ENCODE measurements around the gene CLEC14A.

CLEC14A gene, protein sequence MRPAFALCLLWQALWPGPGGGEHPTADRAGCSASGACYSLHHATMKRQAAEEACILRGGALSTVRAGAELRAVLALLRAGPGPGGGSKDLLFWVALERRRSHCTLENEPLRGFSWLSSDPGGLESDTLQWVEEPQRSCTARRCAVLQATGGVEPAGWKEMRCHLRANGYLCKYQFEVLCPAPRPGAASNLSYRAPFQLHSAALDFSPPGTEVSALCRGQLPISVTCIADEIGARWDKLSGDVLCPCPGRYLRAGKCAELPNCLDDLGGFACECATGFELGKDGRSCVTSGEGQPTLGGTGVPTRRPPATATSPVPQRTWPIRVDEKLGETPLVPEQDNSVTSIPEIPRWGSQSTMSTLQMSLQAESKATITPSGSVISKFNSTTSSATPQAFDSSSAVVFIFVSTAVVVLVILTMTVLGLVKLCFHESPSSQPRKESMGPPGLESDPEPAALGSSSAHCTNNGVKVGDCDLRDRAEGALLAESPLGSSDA

DNA sequence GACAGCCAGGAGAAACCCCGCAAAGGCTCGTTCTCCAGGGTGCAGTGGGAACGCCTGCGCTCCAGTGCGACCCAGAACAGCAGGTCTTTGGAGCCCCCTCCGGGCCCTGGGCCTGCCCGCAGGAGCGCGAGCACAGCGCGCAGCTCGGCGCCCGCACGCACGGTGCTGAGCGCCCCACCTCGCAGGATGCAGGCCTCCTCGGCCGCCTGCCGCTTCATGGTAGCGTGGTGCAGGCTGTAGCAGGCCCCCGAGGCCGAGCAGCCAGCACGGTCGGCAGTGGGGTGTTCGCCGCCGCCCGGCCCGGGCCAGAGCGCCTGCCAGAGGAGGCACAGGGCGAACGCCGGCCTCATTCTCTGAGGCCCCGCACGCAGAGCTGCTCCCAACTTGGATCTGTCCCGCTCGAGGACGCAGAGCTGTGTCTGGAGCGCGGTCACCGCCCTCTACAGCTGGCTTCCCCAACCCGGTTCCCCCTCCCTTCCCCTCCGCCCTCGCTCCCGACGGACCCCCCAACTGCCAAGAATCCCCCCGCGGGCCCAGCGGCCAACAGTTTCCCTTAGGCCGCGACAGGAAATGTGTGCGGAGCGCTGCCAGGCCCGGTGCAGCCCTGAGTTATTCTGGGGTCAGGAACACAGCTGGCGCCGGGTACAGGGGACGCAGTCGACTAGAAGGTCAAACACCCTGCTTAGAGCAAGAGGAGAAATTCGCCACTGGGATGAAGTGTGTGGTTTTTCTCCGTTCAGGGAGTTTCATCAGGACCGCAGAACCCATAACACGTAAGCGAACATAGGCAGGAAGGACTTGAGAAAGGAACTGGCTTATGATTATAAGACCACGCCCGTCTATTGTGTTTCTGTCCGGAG is at the start of gene CLEC14A:
Gene CLEC14A, minus strand, starts transcription at position 421 of the 860 bp plus-strand sequence. Its CDS starts 71 bp downstream, at position 350.
- in situ Hi-C loops (cut with HindIII; ENCODE audit: low pct_unique_long_range_greater_than_20kb, low sequenced_read_pairs) = no loop called here
- no peak for TF ChIP-seq JUND (IDR thresholded peaks at IDR 0.05; ENCODE audit: low read depth)
- DNase-seq (ENCODE audit: low read depth in 1 of 2, low spot score in 1 of 2) = no peak

DNA sequence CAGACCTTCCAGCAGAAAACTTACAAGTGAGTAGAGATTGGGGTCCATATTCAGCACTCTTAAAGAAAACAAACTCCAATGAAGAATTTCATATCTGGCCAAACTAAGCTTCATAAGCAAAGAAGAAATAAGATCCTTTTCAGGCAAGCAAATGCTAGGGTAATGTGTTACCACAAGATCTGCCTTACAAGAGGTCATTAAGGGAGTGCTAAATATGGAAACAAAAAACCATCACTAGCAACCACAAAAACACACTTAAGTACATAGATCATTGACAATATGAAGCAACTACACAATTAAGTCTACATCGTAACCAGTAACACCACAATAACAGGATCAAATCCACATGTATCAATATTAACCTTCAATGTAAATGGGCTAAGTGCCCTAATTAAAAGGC is 47.1 kb upstream of the CLEC14A start:
- DNase-seq (ENCODE audit: low read depth in 1 of 2, low spot score in 1 of 2) = no peak
- in situ Hi-C loops (cut with HindIII; ENCODE audit: low pct_unique_long_range_greater_than_20kb, low sequenced_read_pairs) = no loop called here
- no peak for TF ChIP-seq JUND (IDR thresholded peaks at IDR 0.05; ENCODE audit: low read depth)

DNA sequence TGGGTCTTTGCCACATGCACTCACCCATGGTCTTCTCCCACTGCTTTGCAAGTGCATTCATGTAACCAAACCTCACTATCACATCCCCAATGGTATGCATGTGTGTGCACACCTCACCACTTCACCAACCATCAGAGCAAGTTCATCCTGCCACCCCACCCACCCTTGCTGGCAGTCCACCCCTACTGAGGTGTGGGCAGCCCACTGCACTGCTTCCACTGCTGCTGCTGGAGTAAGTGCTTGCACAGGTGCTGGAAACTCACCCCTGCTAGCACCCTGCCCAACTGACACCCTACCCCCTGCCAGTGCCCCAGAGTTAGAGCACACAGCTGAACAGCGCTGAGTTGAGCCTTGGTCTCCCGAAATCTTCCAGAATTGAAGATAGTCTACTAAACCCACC is 46.1 kb upstream of the CLEC14A start:
- TF ChIP-seq JUND (IDR thresholded peaks at IDR 0.05; ENCODE audit: low read depth) = no peak
- DNase-seq (ENCODE audit: low read depth in 1 of 2, low spot score in 1 of 2) = no peak
- in situ Hi-C loops (cut with HindIII; ENCODE audit: low pct_unique_long_range_greater_than_20kb, low sequenced_read_pairs) = no loop called here

DNA sequence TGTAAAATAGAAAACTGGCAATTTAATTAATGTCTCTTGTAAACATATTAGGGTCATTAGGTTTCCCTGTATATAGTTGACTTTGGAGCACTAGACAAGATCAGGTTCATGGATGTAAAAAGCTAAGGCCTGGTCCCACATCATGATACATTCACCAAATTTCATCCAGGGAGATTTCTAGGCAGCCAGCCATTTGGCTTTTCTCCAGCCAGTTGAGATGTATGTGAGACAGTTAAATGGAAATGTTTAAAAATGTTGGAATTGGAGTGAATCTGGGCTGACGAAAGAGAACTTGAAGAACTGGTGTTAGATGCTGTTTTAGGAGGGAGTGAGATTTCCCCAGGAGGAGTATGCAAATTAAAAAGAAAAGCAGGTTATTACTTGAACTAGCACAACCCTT is 41.8 kb upstream of the CLEC14A start:
- DNase-seq (ENCODE audit: low read depth in 1 of 2, low spot score in 1 of 2) = no peak
- in situ Hi-C loops (cut with HindIII; ENCODE audit: low pct_unique_long_range_greater_than_20kb, low sequenced_read_pairs) = no loop called here
- no peak for TF ChIP-seq JUND (IDR thresholded peaks at IDR 0.05; ENCODE audit: low read depth)

DNA sequence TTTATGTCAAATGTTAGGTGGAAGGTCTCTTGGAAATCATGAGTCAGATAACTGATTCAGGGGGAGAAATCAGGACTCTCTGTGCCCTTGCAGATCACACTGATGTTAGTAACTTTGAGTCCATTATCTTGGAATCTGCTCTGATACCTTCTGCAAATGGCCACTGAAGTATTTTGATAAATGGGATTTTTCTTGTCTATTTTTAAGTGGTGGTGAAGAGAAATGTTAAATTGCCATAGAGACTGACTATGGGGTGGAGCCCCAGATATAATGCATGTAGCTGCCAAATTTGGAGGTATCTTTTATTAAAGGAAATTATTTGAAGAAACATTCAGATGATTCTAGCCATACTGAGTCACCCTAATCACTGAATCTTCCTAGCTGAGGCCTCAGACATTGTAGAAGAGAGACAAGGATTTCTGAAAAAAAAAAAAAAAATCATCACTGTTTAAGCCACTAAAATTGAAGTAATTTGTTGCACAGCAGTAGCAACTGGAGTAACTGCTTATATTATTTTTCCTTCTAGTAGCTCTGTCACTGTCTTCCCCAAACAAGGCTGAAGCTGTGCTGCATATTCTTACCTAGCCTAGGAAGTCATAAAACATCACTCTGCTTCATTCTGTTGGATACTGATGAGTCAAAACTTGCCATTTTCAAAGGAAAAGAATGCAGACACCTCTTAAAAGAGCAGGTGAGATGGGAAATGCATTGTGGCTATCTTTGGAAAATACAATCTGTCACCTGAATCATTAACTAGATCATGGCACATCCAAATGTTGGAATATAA is 36.0 kb upstream of the CLEC14A start:
- no peak for TF ChIP-seq JUND (IDR thresholded peaks at IDR 0.05; ENCODE audit: low read depth)
- in situ Hi-C loops (cut with HindIII; ENCODE audit: low pct_unique_long_range_greater_than_20kb, low sequenced_read_pairs) = no loop called here
- no peak for DNase-seq (ENCODE audit: low read depth in 1 of 2, low spot score in 1 of 2)

DNA sequence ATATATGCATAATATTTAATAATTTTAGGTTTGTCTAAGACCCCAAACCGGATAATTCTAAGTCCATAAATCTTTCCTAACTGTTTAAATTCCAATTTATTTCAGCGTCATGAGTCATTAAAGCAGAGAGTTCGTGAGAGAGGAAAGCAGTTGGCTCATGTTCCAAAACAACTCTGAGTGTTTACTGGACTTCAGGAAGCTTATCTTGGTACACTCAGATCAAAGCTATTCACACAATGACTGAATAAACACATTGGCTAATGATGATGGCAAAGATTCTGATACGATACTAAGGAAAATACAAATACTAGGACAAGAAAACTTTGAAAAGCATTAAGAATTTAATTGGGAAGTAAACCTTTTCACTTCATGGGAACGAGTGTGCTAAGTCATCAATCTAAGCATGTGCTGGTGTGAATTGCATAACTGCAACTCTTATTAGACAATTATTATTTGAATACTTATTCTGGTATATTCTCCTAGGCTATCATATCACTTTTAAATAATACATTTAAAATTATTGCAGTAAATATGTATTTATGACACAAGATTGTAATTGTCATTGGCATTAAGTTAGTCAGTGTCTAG is 34.8 kb upstream of the CLEC14A start:
- in situ Hi-C loops (cut with HindIII; ENCODE audit: low pct_unique_long_range_greater_than_20kb, low sequenced_read_pairs) = no loop called here
- no peak for TF ChIP-seq JUND (IDR thresholded peaks at IDR 0.05; ENCODE audit: low read depth)
- DNase-seq (ENCODE audit: low read depth in 1 of 2, low spot score in 1 of 2) = no peak

DNA sequence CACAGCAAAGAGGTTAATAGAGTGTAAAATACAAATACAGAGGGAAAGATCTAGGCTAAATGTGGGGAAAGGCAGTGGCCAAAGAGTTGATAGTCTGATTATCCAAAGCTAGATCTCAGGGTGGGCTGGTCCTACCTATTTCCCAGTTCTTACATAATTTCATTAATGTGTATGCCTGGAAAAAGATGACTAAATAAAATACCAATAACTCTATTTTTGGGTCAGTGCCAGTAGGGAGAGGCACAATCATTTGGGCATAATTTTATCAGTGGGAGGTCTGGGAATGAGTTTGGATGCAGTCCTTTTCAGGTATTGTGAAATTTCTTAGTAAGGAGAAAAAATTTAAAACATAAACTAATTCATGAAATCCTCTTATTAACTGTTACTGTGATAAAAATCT is 30.6 kb upstream of the CLEC14A start:
- DNase-seq (ENCODE audit: low read depth in 1 of 2, low spot score in 1 of 2) = no peak
- no peak for TF ChIP-seq JUND (IDR thresholded peaks at IDR 0.05; ENCODE audit: low read depth)
- in situ Hi-C loops (cut with HindIII; ENCODE audit: low pct_unique_long_range_greater_than_20kb, low sequenced_read_pairs) = no loop called here

DNA sequence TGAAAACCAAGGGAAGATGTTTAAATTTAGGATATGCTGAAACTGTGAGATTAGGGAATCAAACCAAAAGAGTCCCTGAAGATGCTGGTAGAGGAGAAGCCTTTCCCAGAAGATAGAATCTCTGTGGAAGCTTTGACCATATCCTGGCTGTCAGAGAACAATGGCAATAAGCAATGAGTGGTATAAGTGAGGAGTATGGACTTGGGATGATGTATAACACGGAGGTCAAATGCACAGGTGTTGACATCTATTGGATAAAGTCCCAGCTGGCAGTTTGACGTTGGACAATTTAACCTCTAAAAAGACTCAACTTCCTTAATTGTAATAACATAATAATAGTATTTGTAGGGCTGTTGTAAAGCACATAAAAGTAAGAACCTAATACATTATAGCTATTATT is 30.1 kb upstream of the CLEC14A start:
- no peak for TF ChIP-seq JUND (IDR thresholded peaks at IDR 0.05; ENCODE audit: low read depth)
- no peak for DNase-seq (ENCODE audit: low read depth in 1 of 2, low spot score in 1 of 2)
- in situ Hi-C loops (cut with HindIII; ENCODE audit: low pct_unique_long_range_greater_than_20kb, low sequenced_read_pairs) = no loop called here

DNA sequence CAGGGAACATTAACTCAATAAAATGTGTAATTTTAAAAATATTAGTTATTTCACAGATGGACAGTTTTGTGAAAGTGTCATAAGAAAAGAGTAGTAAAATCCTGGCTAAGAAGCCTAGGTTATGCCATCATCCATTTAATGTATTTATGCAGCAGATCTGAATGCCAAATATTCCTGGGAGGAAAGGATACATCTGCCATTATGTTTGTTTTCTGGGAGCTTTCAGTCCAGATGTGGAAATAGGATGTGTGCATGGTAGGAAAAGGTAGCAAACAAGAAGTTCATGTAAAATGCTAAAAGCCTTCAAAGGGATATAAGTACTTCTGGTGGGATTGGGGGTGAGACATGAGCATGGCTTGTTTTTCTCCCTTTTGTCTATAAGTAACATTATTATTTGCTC is 27.0 kb upstream of the CLEC14A start:
- DNase-seq (ENCODE audit: low read depth in 1 of 2, low spot score in 1 of 2) = no peak
- in situ Hi-C loops (cut with HindIII; ENCODE audit: low pct_unique_long_range_greater_than_20kb, low sequenced_read_pairs) = no loop called here
- TF ChIP-seq JUND (IDR thresholded peaks at IDR 0.05; ENCODE audit: low read depth) = no peak

DNA sequence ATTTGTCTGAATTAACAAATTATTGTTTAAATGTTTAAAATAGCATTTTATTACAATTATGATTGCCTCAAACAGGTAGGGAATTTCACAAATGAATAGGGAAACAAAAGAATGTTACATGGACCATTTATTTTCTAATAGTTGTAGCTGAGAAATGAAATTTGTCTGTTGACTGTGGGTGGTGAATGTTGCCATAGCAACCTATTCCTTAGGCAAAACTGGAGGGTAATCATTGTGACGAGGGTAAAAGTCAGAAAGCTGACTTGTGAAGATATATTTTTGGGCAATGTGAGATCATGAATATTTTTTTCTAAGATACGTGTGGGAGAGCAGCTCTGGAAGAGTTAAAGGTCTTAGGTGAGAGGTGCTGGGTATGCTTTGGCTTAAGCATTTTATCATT is 24.2 kb upstream of the CLEC14A start:
- in situ Hi-C loops (cut with HindIII; ENCODE audit: low pct_unique_long_range_greater_than_20kb, low sequenced_read_pairs) = no loop called here
- no peak for TF ChIP-seq JUND (IDR thresholded peaks at IDR 0.05; ENCODE audit: low read depth)
- no peak for DNase-seq (ENCODE audit: low read depth in 1 of 2, low spot score in 1 of 2)

DNA sequence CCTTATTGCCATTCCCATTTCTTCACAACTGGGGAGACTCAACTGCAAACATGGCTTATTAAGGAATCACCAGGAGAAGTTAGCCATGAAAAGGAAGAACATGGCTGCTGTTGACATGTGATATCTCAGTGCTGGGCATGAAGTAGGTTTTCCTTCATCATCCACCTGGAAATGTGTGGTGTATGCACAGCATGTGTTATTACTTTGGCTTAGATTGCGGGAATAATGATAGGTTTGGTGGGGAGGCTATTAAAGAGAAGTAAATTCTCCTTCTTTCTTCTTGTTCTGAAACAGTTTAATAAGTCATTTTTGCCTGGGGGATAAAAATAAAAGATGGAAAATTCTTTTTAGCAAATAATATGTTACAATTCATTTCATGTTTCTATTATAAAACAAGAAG is 23.7 kb upstream of the CLEC14A start:
- DNase-seq (ENCODE audit: low read depth in 1 of 2, low spot score in 1 of 2) = no peak
- in situ Hi-C loops (cut with HindIII; ENCODE audit: low pct_unique_long_range_greater_than_20kb, low sequenced_read_pairs) = no loop called here
- TF ChIP-seq JUND (IDR thresholded peaks at IDR 0.05; ENCODE audit: low read depth) = no peak

DNA sequence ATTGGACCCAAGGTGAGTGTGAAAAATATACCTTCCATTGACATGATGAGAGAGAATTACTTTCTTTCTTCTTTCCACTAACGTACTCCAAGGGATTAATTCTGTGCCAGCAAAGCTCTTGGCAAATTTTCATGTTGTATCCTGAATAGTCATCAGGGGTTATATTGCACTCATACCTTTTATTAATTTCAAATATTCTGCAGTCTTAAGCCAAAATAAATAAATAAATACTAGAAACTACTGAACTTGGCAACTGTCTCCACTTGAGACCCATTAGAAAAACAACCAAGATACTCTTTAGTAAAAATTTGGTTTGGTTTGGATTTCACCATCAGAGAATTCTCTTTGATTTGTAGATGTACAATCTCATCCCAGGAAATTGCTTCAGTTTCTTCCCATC is 22.1 kb upstream of the CLEC14A start:
- no peak for DNase-seq (ENCODE audit: low read depth in 1 of 2, low spot score in 1 of 2)
- TF ChIP-seq JUND (IDR thresholded peaks at IDR 0.05; ENCODE audit: low read depth) = no peak
- in situ Hi-C loops (cut with HindIII; ENCODE audit: low pct_unique_long_range_greater_than_20kb, low sequenced_read_pairs) = no loop called here

Measured in T47D (cell line).